SW480 (cell line): Measurements from ENCODE around the gene SSNA1.
"Not testable (repeated sequence)": the region's sequence is repeated elsewhere in the genome, so short reads cannot be mapped to it uniquely, and the experiment has no call there.

Experiments used
- DNase-seq: peaks from one replicate; pipeline ENCODE4 v3.0.0-alpha.2; 2016; ENCODE audit warnings: low spot score

Gene SSNA1

GRCh38 chr9:137233143-137233980, 44.9 kb downstream of the SSNA1 start:
- DNase-seq: no peak

- DNase-seq: no peak
These were observed 45.7 kb downstream of the SSNA1 start for GRCh38 chr9:137234055-137234697.

- no peak for DNase-seq
These were observed 46.4 kb downstream of the SSNA1 start for GRCh38 chr9:137234758-137235423.

- DNase-seq: no peak
These were observed 47.2 kb downstream of the SSNA1 start for GRCh38 chr9:137235424-137236237.

- DNase-seq: peak; percentile 71
These were observed 47.9 kb downstream of the SSNA1 start for GRCh38 chr9:137236238-137236935.

GRCh38 chr9:137236936-137237421, 48.5 kb downstream of the SSNA1 start:
- no peak for DNase-seq

- DNase-seq: peak; percentile 76
These were observed 49.6 kb downstream of the SSNA1 start for GRCh38 chr9:137237759-137238726.

- DNase-seq: not testable (repeated sequence)
These were observed 51.2 kb downstream of the SSNA1 start for GRCh38 chr9:137239541-137240200.
